Body of pancreas (tissue), 4 donors: ENCODE measurements around the gene USP32.

Experiments used
- POLR2A ChIP-seq, 3 donors: fragments of 450-650 bp; IDR thresholded peaks; one replicate each; pipeline ENCODE4 v1.6.1; 2016; ENCODE audit warnings: antibody characterized with exemption in 3 of 3, mild to moderate bottlenecking in 2 of 3
- TF ChIP-seq, protein P1 (sequence below), 7 experiments: fragments of 450-650 bp in 4 of 7; fragments of 200-600 bp in 3 of 7; sonication (generic) in 3 of 7; IDR thresholded peaks; one replicate each; pipeline ENCODE4 v1.5.1; 2016 to 2019; ENCODE audit warnings: antibody characterized with exemption in 7 of 7

DNA sequence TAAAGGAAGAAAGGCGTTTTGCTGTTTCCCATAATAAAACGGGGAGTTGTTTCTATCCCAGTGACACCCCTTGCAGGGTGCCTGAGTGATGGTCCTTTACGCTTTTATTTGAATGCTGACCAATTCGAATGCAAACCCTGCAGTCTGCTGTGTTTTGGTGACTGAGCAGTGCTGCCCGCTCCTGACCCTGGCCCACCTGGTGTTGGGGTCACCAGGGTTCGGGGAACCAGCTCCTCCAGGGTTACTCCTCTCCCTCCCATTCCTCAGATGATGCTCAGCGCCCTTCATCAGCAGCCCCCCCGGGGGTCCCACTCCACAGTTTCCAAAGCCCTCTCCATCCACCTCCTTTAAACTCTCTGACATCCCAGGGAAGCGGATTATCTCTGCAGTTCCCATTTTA, 236.1 kb downstream of the USP32 start:
- TF ChIP-seq, protein P1, sequence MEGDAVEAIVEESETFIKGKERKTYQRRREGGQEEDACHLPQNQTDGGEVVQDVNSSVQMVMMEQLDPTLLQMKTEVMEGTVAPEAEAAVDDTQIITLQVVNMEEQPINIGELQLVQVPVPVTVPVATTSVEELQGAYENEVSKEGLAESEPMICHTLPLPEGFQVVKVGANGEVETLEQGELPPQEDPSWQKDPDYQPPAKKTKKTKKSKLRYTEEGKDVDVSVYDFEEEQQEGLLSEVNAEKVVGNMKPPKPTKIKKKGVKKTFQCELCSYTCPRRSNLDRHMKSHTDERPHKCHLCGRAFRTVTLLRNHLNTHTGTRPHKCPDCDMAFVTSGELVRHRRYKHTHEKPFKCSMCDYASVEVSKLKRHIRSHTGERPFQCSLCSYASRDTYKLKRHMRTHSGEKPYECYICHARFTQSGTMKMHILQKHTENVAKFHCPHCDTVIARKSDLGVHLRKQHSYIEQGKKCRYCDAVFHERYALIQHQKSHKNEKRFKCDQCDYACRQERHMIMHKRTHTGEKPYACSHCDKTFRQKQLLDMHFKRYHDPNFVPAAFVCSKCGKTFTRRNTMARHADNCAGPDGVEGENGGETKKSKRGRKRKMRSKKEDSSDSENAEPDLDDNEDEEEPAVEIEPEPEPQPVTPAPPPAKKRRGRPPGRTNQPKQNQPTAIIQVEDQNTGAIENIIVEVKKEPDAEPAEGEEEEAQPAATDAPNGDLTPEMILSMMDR (IDR thresholded peaks at IDR 0.05) = no peak
- no peak for TF ChIP-seq POLR2A (IDR thresholded peaks at IDR 0.05)
